ENCODE measurements around the gene TMCO2. TPM values are rescaled to one million over a fixed set of nuclear protein-coding genes. Genes with fewer than 3 reads are reported as not detected.

TMCO2 gene
- total RNA-seq, 2 donors from 2014 or later, result 5.5 TPM; not detected in 1

GRCh38 chr1:40270152-40270834, 22.6 kb downstream of the TMCO2 start:
- WGBS, result 73% methylated on average over 3 of the region's 3 CpGs
- Histone ChIP-seq H3K4me1 (replicated peaks) (no peaks in the 10 kb centered on the region), H3K9me3 (no peaks in the 10 kb centered on the region), H3K27ac (no peak overlapping the region), H3K4me3 (no peak overlapping the region), H3K36me3 (no peaks in the 10 kb centered on the region), H3K27me3 (replicated peaks; ENCODE audit: insufficient read depth) (no peaks in the 10 kb centered on the region)
- TF ChIP-seq POLR2A (IDR thresholded peaks at IDR 0.05) (no peak), CTCF (IDR thresholded peaks at IDR 0.05) (no peak), POLR2AphosphoS5 (IDR thresholded peaks at IDR 0.05) (no peak)
- intact Hi-C loops (cut with DNase I), result no loop called here
- DNase-seq (ENCODE audit: low spot score), result no peak

GRCh38 chr1:40272653-40273213, 25.0 kb downstream of the TMCO2 start:
- DNase-seq (ENCODE audit: low spot score), result no peak
- Histone ChIP-seq H3K9me3 (no peaks in the 10 kb centered on the region), H3K4me3 (no peak overlapping the region), H3K27ac (no peak overlapping the region), H3K36me3 (no peaks in the 10 kb centered on the region), H3K4me1 (replicated peaks) (no peaks in the 10 kb centered on the region), H3K27me3 (replicated peaks; ENCODE audit: insufficient read depth) (no peaks in the 10 kb centered on the region)
- intact Hi-C loops (cut with DNase I), result no loop called here
- TF ChIP-seq POLR2A (IDR thresholded peaks at IDR 0.05) (no peak), POLR2AphosphoS5 (IDR thresholded peaks at IDR 0.05) (no peak), CTCF (IDR thresholded peaks at IDR 0.05) (no peak)
- 95% methylated on average over 3 of the region's 3 CpGs for WGBS

GRCh38 chr1:40273547-40274166, 25.9 kb downstream of the TMCO2 start:
- no peaks in the 10 kb centered on the region for H3K9me3 ChIP-seq
- WGBS, result 89% methylated on average over 4 of the region's 4 CpGs
- intact Hi-C loops (cut with DNase I), result no loop called here
- no peaks in the 10 kb centered on the region for H3K36me3 ChIP-seq
- H3K4me3 ChIP-seq, result no peak overlapping the region
- TF ChIP-seq POLR2A (IDR thresholded peaks at IDR 0.05), result no peak
- TF ChIP-seq CTCF (IDR thresholded peaks at IDR 0.05), result no peak
- TF ChIP-seq POLR2AphosphoS5 (IDR thresholded peaks at IDR 0.05), result no peak
- H3K27ac ChIP-seq, result no peak overlapping the region
- no peaks in the 10 kb centered on the region for H3K4me1 ChIP-seq (replicated peaks)
- no peaks in the 10 kb centered on the region for H3K27me3 ChIP-seq (replicated peaks; ENCODE audit: insufficient read depth)
- DNase-seq (ENCODE audit: low spot score), result no peak

GRCh38 chr1:40274331-40274730, 26.6 kb downstream of the TMCO2 start:
- Histone ChIP-seq H3K4me1 (replicated peaks) (no peaks in the 10 kb centered on the region), H3K27ac (no peak overlapping the region), H3K4me3 (no peak overlapping the region), H3K36me3 (no peaks in the 10 kb centered on the region), H3K27me3 (replicated peaks; ENCODE audit: insufficient read depth) (no peaks in the 10 kb centered on the region), H3K9me3 (no peaks in the 10 kb centered on the region)
- WGBS, result 94% methylated on average over 2 of the region's 2 CpGs
- no peak for TF ChIP-seq POLR2AphosphoS5 (IDR thresholded peaks at IDR 0.05)
- no peak for TF ChIP-seq CTCF (IDR thresholded peaks at IDR 0.05)
- TF ChIP-seq POLR2A (IDR thresholded peaks at IDR 0.05), result no peak
- intact Hi-C loops (cut with DNase I), result no loop called here
- no peak for DNase-seq (ENCODE audit: low spot score)
